Pancreas (tissue), 10 donors: ENCODE data around the gene RABGAP1L. TPM values are rescaled to one million over a fixed set of nuclear protein-coding genes. Genes with fewer than 3 reads are reported as not detected.
A peak's percentile ranks its signal among the peaks of the same experiment; 100 is the strongest.

Experiments used
- ATAC-seq, 4 donors: fragments of 200-7000 bp; cut with Tn5 transposase; one replicate each; pipeline versions ENCODE4 v1.8.0 to v1.9.1; 2020; ENCODE audit warnings: mild to moderate bottlenecking in 4 of 4, moderate library complexity in 4 of 4
- DNase-seq, 6 donors: peaks; one replicate each; pipeline ENCODE4 v3.0.0-alpha.2; 2020
- FAIRE-seq: peaks from 2 replicates; lab custom pipeline; 2012; peaks lifted over from hg19 to GRCh38; lab: Jason Lieb, UNC
- H3K27ac ChIP-seq, 4 donors: fragments of 200-600 bp; sonication (generic); 1 replicate in 3 of 4; 2 replicates in 1 of 4; pipeline versions ENCODE4 v1.5.0 to v1.8.0; 2020
- H3K27me3 ChIP-seq, 4 donors: fragments of 200-600 bp; one replicate each; pipeline ENCODE4 v1.8.0; 2021
- H3K36me3 ChIP-seq, 3 donors: fragments of 200-600 bp; sonication (generic) in 1 of 3; one replicate each; pipeline versions ENCODE4 v1.5.0 to v1.8.0; 2020 to 2021
- H3K4me1 ChIP-seq, 3 donors: fragments of 200-600 bp; one replicate each; pipeline ENCODE4 v1.8.0; 2021
- H3K4me3 ChIP-seq, 4 donors: fragments of 200-600 bp; sonication (generic) in 2 of 4; one replicate each; pipeline versions ENCODE4 v1.5.0 to v1.8.0; 2020 to 2021
- H3K9me3 ChIP-seq, 4 donors: fragments of 200-600 bp; one replicate each; pipeline ENCODE4 v1.8.0; 2021
- WGBS, 2 donors: extraction: QIAGEN DNeasy Blood & Tissue Kit; methylation state at CpG; one replicate each; pipeline ENCODE4 v1.1.7; 2013; 5-methylcytosine and 5-hydroxymethylcytosine counted together
- intact Hi-C, 3 donors: fragments of 100-400 bp; cut with DNase I; formaldehyde crosslinking; loops; one replicate each; pipeline versions ENCODE4 v1.11.1 to v1.14.2; 2022
- polyA plus RNA-seq, 2 donors: library from polyadenylated mRNA; stranded (reverse); fragments of 200-250 nt; gene quantifications; one replicate each; pipeline ENCODE4 v1.2.3, GENCODE V29; 2013
- total RNA-seq, 6 donors: library from RNA; stranded (reverse); fragmentation: NEBNext Ultra II Directional in 4 of 6; extraction: Animal tissue kit (Norgen Biotek cat#: 25700) in 4 of 6; gene quantifications; one replicate each; pipeline versions ENCODE4 v1.2.1 to v1.2.4, GENCODE V29; 2021 to 2023
- TF ChIP-seq, protein P1 (sequence below), 4 donors: fragments of 200-600 bp; sonication (generic) in 3 of 4; IDR thresholded peaks; one replicate each; pipeline versions ENCODE4 v1.5.0 to v1.8.0; 2021; ENCODE audit warnings: antibody characterized with exemption in 4 of 4
- donor health status: healthy with polysubstance abuse.
- donor health status: DM: no; HTN: no; CAD: no; lungs with moderate emphysema.
- donor health status: DM: no; HTN: no; CAD: no.
- donor health status: control.
- donor health status: control.
- donor health status: Bipolar disorder and iron deficiency.
- donor health status: DM: yes; HTN: yes; CAD: no.
- donor health status: DM: no; HTN: no; CAD: no.
- donor health status: DM: no; HTN: no; CAD: no.
- donor health status: DM: yes; HTN: yes; CAD: no.

Gene RABGAP1L
- total and polyA plus RNA-seq, 8 donors, result 13.9 to 64.8 (median 36.1) TPM

DNA sequence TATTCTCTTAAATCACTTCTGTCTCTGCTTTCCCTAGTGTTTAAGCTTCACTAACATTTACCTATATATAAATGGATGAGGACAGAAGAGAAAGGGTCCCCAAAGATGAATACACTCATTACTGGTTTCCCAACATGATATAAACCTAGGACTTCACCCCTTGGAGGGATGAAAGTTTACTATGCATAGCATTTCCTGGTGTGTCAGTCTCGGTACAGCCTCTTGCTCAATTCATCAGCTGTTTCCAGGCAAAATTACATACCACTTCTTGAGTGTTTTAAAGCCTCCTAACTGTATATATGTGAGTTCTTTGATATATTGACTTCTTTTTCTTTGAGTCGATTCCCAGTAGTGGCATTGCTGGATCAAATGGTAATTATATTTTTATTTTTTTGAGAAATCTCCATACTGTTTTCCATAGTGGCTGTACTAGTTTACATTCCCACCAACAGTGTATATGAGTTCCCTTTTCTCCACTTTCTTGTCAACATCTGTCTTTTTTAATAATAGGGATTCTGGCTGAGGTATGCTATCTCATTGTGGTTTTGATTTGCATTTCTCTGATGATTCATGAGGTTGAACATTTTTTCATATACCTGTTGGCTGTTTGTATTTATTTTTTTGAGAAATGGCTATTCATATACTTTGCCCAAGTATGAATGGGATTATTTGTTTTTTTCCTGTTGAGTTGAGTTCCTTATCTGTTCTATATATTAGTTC, 581.1 kb downstream of the RABGAP1L start:
- H3K4me3 ChIP-seq, result no peak overlapping the region
- FAIRE-seq, result no peak
- WGBS, 2 donors, result 64 to 79% methylated on average over 2 of the region's 2 CpGs
- intact Hi-C loops, result loop anchor here in 2 of 3 donors (5.0 to 10.0 kb wide), 2 partner anchors 483 to 486 kb away; no protein-coding TSS in a partner anchor
- H3K4me1 ChIP-seq, result no peaks in the 10 kb centered on the region
- no peak for DNase-seq
- no peaks in the 10 kb centered on the region for H3K9me3 ChIP-seq
- TF ChIP-seq, protein P1, sequence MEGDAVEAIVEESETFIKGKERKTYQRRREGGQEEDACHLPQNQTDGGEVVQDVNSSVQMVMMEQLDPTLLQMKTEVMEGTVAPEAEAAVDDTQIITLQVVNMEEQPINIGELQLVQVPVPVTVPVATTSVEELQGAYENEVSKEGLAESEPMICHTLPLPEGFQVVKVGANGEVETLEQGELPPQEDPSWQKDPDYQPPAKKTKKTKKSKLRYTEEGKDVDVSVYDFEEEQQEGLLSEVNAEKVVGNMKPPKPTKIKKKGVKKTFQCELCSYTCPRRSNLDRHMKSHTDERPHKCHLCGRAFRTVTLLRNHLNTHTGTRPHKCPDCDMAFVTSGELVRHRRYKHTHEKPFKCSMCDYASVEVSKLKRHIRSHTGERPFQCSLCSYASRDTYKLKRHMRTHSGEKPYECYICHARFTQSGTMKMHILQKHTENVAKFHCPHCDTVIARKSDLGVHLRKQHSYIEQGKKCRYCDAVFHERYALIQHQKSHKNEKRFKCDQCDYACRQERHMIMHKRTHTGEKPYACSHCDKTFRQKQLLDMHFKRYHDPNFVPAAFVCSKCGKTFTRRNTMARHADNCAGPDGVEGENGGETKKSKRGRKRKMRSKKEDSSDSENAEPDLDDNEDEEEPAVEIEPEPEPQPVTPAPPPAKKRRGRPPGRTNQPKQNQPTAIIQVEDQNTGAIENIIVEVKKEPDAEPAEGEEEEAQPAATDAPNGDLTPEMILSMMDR (IDR thresholded peaks at IDR 0.05), result no peak
- no peak overlapping the region for H3K27ac ChIP-seq
- H3K27me3 ChIP-seq, result no peaks in the 10 kb centered on the region
- H3K36me3 ChIP-seq, result no peaks in the 10 kb centered on the region
- no peak for ATAC-seq

DNA sequence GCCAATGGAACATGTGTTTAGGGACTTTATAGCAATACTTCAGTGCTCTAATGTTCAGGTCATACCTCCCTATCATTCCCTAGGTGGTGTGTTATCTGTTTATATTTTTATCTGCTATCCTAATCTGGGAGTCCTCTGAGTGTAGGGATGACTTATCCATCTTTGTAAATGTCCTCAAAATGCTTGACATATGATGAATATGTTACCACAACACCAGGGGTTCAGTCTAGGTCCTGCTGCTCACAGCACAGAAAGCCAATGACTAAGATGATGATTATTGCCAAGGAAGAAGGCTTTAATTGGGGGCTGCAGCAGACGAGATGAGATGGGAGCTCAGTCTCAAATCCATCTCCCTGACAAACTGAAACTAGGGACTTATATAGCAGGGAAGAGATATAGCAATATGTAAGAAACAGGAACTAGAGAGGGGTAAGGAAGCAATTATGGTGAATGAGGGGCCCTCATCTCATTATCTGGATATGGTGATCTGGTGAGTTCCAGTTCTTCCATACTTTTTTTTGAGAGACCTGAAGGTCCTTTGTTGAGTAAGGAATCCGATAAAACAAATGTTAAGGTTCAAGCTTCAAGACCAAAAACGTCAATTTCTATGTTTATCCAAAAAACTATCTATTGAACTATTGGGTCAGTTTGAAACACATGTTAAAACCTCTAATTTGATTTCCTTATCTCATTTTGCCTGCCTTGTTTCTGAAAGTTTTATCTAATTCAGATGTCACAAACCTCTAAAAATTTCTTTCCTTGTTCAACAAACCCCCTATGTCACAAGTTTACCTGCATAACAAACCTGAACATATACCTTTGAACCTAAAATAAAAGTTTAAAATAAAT, 583.7 kb downstream of the RABGAP1L start:
- no peaks in the 10 kb centered on the region for H3K9me3 ChIP-seq
- H3K4me1 ChIP-seq, result no peaks in the 10 kb centered on the region
- no peak overlapping the region for H3K4me3 ChIP-seq
- H3K27me3 ChIP-seq, result no peaks in the 10 kb centered on the region
- TF ChIP-seq, protein P1 (IDR thresholded peaks at IDR 0.05), result no peak
- no peak overlapping the region for H3K27ac ChIP-seq
- FAIRE-seq (no peak), ATAC-seq (no peak), DNase-seq (no peak)
- intact Hi-C loops, result loop anchor here in 2 of 3 donors (5.0 to 10.0 kb wide), 2 partner anchors 486 to 488 kb away; no protein-coding TSS in a partner anchor
- WGBS, 2 donors, result 51 to 66% methylated on average over 3 of the region's 3 CpGs
- no peaks in the 10 kb centered on the region for H3K36me3 ChIP-seq

DNA sequence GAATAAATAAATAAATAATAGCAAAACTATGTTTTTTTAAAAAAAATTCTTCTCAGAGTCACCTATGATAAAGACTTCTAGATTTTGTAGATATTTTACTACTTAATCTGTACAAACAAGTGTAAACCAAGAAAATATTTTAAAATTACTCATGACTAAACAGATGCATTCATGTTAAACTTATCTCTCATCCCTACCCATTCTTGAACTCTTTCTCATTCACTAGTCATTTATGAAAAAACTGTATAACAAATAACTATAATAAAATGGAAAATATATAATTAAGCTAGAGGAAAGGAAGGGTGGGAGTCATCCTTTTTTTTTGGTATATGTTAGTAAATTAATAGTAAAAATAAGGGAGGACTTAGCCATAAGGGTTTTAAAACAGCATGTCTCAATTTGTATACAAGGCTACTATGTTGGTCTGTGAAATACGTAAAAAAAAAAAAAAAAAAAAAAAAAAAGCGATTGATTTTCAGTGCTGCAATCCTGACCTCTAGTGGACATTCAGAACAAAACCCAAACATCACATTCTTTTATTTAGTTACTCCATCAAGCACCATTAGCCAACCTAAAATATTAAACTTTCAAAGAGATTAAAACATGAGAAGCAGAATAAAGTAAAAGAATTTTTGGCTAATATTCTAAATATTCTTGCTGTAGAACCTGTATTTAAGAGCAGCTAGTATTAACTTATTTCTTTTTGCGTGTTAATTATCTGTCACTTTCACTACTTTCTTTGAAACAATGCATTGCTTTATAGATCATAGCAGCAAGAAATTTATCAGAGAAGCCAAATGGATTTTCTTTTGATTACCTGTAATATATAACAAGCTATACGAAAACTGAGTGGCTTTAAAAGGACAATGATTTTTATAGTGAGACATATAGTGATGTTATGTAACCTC, 584.6 kb downstream of the RABGAP1L start:
- WGBS, 2 donors, result 16 to 21% methylated on average over 4 of the region's 4 CpGs
- Histone ChIP-seq H3K36me3 (no peaks in the 10 kb centered on the region), H3K27ac (no peak overlapping the region), H3K27me3 (no peaks in the 10 kb centered on the region), H3K9me3 (no peaks in the 10 kb centered on the region), H3K4me1 (no peaks in the 10 kb centered on the region), H3K4me3 (no peak overlapping the region)
- TF ChIP-seq, protein P1 (IDR thresholded peaks at IDR 0.05), result peak; percentile 32 to 57 (median 55)
- intact Hi-C loops, result loop anchor here in 2 of 3 donors (5.0 to 10.0 kb wide), 2 partner anchors 487 to 489 kb away; no protein-coding TSS in a partner anchor
- DNase-seq (no peak), ATAC-seq (peak in 3 of 4 donors; percentile 60 to 69 (median 64)), FAIRE-seq (peak; percentile 97)

DNA sequence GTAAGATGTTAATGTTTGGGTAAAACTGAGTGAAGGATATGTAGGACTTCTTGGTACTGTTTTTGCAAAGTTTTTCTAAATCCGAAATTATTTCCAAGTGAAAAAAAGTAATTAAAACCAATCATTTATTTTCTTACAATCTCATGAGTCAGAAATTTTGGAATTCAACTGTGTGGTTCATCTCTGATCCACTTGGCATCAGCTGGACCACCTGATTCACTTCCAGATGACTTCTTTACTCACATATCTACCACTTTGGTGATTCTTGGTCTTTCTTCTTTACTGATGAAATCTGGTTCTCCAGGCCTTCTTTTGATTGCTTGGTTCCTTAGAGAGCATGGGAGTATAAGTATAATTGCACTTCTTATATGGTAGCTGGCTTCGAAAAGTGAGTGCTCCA, 585.6 kb downstream of the RABGAP1L start:
- Histone ChIP-seq H3K27me3 (no peaks in the 10 kb centered on the region), H3K4me1 (no peaks in the 10 kb centered on the region), H3K9me3 (no peaks in the 10 kb centered on the region), H3K27ac (no peak overlapping the region), H3K4me3 (no peak overlapping the region), H3K36me3 (no peaks in the 10 kb centered on the region)
- intact Hi-C loops, result loop anchor here in 2 of 3 donors (5.0 to 10.0 kb wide), 2 partner anchors 488 to 490 kb away; no protein-coding TSS in a partner anchor
- TF ChIP-seq, protein P1 (IDR thresholded peaks at IDR 0.05), result no peak
- 59 to 72% methylated on average over 2 of the region's 2 CpGs for WGBS, 2 donors
- FAIRE-seq, result no peak
- DNase-seq, result no peak
- ATAC-seq, result no peak
